GM18526 (cell line): ENCODE measurements around the gene ROR1.

Source experiments
- POLR2A ChIP-seq: IDR thresholded peaks from 3 replicates; pipeline ENCODE4 v1.6.1; 2011; ENCODE audit not compliant: insufficient read length; ENCODE audit errors: extremely low read depth

Gene ROR1

GRCh38 chr1:63799307-63799706, 25.5 kb downstream of the ROR1 start:
- no peak for TF ChIP-seq POLR2A

DNA sequence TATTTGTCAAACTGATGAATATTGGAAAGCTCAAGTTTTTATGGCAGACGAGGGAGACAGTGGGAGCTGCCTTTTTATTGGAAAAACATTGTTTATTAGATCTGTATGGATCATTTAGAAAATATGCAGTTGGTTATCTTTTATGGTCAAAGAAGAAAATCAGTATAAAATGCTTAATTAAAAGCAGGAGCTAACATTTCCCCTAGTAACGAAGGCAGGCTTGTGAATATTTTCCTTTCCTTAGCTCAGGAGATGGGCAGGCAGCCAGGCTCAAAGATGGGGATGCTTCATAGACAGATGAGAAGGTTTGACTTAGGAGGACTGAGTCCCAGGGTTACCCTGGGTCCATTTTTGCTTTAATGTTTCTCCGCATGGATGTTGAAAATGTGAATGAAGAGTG, 26.0 kb downstream of the ROR1 start:
- no peak for TF ChIP-seq POLR2A

- no peak for TF ChIP-seq POLR2A
These were observed 28.3 kb downstream of the ROR1 start for GRCh38 chr1:63802109-63802508.

GRCh38 chr1:63804829-63805484, 31.1 kb downstream of the ROR1 start:
- no peak for TF ChIP-seq POLR2A

DNA sequence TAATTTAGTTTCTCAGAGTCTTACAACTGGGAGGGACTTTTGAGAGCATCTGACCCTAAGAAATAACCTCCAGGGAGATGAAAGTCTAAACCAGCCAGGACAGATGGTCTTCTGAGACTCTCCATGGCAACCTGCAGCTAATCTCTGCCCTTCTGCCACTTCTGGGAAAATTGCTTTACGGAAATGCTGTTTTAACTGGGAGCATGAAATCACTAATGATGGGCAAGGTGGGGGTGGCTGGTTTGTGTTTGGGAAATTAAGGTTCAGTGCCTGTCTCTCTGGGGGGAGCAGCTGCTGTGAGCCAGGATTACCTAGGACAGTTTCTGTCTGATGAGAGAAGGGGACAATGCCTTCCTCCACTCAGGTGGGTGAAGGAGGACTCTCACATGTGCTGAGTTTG, 33.2 kb downstream of the ROR1 start:
- TF ChIP-seq POLR2A: no peak

GRCh38 chr1:63810936-63811469, 37.2 kb downstream of the ROR1 start:
- no peak for TF ChIP-seq POLR2A

GRCh38 chr1:63812071-63812700, 38.4 kb downstream of the ROR1 start:
- no peak for TF ChIP-seq POLR2A

DNA sequence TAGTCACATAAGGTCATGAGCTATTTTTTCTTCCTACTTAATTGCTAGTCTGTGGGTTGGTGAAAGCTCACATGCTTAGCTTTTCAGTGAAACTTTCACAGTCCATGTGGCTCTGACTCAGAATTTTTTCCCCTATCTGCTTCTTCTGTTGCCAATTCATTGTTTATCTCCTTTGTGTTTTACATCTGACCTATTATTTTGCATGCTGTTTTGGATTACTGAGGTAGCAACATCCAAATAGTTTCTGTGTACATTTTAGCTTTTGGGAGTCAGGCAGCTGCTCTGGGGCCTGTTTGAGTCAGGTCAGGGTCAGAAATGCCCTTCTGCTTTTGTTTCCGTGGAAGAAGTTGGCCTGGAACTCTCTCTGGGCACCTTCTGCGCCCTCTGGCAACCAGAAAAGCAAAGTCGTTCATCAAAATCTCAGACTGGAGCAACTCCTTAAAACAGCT, 40.0 kb downstream of the ROR1 start:
- TF ChIP-seq POLR2A: no peak

DNA sequence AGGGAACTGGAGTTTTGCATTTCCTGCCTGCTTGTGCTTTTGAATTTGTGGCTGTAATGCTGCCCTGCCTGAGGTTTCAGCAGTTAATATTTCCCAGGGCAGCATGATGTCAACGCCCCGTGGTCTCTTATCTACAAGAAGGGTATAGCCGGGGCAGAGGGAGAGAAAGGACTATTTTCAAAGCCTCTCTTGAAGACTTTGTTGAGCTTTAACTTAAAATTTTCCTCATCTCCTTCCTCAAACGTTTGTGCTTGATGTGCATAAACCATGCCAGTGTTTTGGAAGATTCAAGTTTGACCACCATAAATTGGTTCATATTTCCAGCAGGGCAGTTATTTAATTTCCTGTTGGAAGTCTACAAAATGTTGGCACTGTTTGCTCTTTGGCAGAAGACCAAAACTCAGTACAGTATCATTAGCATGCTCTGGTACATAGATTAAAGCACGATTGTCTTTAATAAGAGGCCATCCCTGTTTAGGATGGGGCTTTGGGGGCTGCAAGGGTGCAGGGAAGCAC, 43.4 kb downstream of the ROR1 start:
- no peak for TF ChIP-seq POLR2A

DNA sequence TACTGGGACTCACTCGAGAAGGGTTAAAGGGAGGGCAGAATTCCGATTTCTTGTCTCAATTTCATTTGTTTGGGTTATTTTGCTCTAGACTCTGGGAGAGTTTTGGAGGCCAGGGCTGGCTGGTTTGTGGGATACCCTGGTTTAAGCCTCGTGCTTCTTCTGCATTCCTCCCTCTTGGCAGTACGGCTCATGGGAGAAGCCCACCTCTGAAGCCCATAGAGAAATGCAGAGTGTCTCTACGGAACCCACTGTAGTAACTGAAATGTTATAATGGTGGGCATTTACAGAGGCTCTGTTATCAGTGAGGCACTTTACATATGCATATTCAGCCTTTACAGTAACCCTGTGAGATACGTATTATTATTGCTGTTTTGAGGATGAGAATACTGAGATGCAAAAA, 43.9 kb downstream of the ROR1 start:
- TF ChIP-seq POLR2A: no peak

GRCh38 chr1:63818567-63819325, 44.9 kb downstream of the ROR1 start:
- TF ChIP-seq POLR2A: no peak

DNA sequence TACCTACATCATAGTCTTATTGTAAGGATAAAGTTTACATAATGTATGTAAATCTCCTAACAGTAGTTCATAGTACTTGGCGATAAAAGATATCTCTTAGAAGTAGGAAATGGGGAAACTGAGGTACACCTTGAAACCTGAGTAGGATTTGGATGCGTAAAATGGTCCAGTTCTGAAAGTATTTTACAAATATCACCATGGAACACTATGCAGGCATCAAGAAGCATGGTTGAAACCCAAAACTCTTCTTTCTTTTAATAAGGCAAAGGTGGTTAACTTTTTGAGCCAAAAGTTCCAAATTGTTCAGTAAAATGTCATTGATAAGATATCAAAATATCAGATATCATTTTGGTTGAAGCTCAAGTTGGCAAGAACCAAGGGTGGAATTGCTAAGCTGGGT, 46.0 kb downstream of the ROR1 start:
- no peak for TF ChIP-seq POLR2A

DNA sequence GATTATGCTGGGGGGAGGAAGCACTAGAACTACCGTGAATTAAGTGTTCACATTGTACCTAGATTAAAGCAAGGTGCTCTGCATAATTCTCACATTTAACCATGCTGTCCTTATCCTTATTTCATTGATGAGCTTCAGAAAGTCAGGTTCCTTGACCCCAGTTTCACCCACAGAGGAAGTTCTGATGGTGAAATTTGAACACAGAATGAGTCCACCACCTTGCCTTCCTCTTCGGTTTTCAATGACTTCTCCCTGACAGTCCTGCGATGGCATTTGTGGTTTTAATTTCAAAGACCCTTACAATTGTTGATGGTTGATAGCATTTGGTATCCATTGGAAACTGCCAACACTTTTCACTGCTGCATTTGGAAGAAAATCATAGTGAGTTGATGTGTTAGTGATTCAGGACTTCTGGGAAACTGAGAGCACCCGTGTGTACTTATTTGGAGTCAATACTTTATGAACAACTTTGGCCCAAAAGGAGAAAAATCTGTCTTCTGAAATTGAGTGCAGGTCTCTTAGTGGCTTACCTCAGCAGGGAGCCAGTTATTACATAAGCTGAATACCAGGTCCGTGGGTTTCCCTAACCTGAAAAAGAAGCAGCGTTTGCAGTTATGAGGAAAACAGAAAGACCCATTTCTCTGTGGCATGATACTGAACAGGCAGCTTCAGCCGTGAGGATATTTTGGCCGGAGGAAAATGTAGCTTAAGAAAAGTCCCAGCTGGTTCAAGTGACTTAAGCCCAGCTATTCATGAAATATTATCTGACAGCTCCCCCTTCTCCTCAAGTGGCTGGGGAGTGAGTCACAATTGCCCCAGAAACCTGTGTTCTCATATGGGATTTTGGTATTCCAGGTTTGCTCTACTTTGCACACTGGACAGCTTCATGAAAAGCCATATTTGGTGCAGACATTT, 47.5 kb downstream of the ROR1 start:
- TF ChIP-seq POLR2A: no peak

DNA sequence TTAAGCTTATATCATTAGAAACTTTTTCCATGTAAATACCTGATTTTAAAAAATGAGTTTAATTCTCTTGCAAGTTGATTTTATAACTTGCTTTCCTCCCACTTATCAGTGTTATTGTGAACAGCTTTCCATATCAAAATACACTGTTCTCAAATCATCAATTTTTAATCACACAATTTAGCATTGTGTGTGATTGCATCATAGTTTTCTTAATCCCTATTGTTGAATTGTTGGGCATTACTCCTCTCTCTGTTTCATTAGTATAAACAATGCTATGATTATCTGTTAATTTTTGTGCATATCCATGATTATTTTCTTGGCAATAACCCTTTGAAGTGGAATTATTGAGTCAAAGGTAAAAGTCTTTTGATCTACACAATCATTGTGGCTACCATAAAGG, 48.7 kb downstream of the ROR1 start:
- TF ChIP-seq POLR2A: no peak

- no peak for TF ChIP-seq POLR2A
These were observed 50.6 kb downstream of the ROR1 start for GRCh38 chr1:63824451-63824850.

DNA sequence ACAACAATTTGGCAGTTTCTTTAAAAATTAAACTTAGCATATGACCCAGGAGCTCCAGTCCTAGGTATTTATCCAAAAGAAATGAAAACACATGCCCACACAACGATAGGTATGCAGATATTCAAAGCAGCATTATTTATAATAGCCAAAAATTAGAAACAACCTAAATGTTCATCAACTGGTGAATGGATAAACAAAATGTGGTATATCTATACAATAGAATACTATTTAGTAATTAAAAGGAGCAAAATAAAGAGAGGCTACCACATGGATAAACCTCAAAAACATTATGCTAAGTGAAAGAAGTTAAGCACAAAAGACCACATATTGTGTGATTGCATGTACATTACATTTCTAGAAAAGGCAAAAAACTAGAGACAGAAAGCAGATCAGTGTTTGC, 51.3 kb downstream of the ROR1 start:
- TF ChIP-seq POLR2A: no peak
